GM23338 (cell line): Measurements from ENCODE around the gene SLC2A9. TPM values are rescaled to one million over a fixed set of nuclear protein-coding genes. Genes with fewer than 3 reads are reported as not detected.

Experiments used
- ATAC-seq: fragments of 200-7000 bp; cut with Tn5 transposase; 3 replicates; pipeline ENCODE4 v1.9.1; 2020
- DNase-seq: peaks from one replicate; pipeline ENCODE4 v3.0.0-alpha.2; 2015; ENCODE audit warnings: low spot score
- H2AFZ ChIP-seq: fragments of 200-600 bp; sonication (generic); 2 replicates; pipeline ENCODE4 v1.8.0; 2016; ENCODE audit warnings: antibody characterized with exemption, mild to moderate bottlenecking, moderate library complexity
- H3F3A ChIP-seq: fragments of 200-600 bp; sonication (generic); replicated peaks from 2 replicates; pipeline ENCODE4 v1.8.0; 2017; ENCODE audit warnings: antibody characterized with exemption, mixed run types, low read depth
- H3K27ac ChIP-seq: fragments of 200-600 bp; sonication (generic); 2 replicates; pipeline ENCODE4 v1.6.1; 2016; ENCODE audit warnings: low read depth
- H3K27me3 ChIP-seq: fragments of 200-600 bp; sonication (generic); 2 replicates; pipeline ENCODE4 v1.8.0; 2016; ENCODE audit warnings: mild to moderate bottlenecking, mixed run types, moderate library complexity; ENCODE audit not compliant: insufficient read depth
- H3K36me3 ChIP-seq: fragments of 200-600 bp; sonication (generic); 2 replicates; pipeline ENCODE4 v1.8.0; 2016; ENCODE audit warnings: mild to moderate bottlenecking; ENCODE audit not compliant: insufficient read depth
- H3K4me1 ChIP-seq: fragments of 200-600 bp; sonication (generic); 2 replicates; pipeline ENCODE4 v1.8.0; 2016; ENCODE audit warnings: mild to moderate bottlenecking, moderate library complexity; ENCODE audit not compliant: insufficient read depth
- H3K4me2 ChIP-seq: fragments of 200-600 bp; sonication (generic); 2 replicates; pipeline ENCODE4 v1.7.1; 2017; ENCODE audit warnings: mixed run types
- H3K4me3 ChIP-seq: fragments of 200-600 bp; sonication (generic); 2 replicates; pipeline ENCODE4 v1.6.1; 2016; ENCODE audit warnings: mixed run types
- H3K79me2 ChIP-seq: fragments of 200-600 bp; sonication (generic); replicated peaks from 2 replicates; pipeline ENCODE4 v1.8.0; 2017; ENCODE audit warnings: mild to moderate bottlenecking; ENCODE audit not compliant: insufficient read depth
- H3K9me2 ChIP-seq: fragments of 200-600 bp; sonication (generic); 2 replicates; pipeline ENCODE4 v1.8.0; 2017; ENCODE audit not compliant: insufficient read depth
- H4K20me1 ChIP-seq: fragments of 200-600 bp; sonication (generic); replicated peaks from 2 replicates; pipeline ENCODE4 v1.8.0; 2017; ENCODE audit warnings: mild to moderate bottlenecking; ENCODE audit not compliant: insufficient read depth
- H3K27ac Mint-ChIP-seq: 2 replicates; pipeline ENCODE4 v1.8.0; 2020; ENCODE audit warnings: inconsistent platforms, mild to moderate bottlenecking, moderate library complexity, mixed read lengths
- H3K27me3 Mint-ChIP-seq: 3 replicates; pipeline ENCODE4 v1.8.0; 2022; ENCODE audit warnings: low read depth, mild to moderate bottlenecking, moderate library complexity, mixed read lengths, inconsistent platforms; ENCODE audit not compliant: insufficient read depth, poor library complexity
- H3K36me3 Mint-ChIP-seq: 3 replicates; pipeline ENCODE4 v1.8.0; 2021; ENCODE audit warnings: low read depth, mild to moderate bottlenecking, inconsistent platforms, moderate library complexity, mixed read lengths
- H3K4me1 Mint-ChIP-seq: 3 replicates; pipeline ENCODE4 v1.8.0; 2020; ENCODE audit warnings: mild to moderate bottlenecking, inconsistent platforms, mixed read lengths
- H3K4me3 Mint-ChIP-seq: 3 replicates; pipeline ENCODE4 v1.8.0; 2021; ENCODE audit warnings: moderate library complexity, mild to moderate bottlenecking, inconsistent platforms, mixed read lengths
- H3K9me3 Mint-ChIP-seq: 3 replicates; pipeline ENCODE4 v1.8.0; 2020; ENCODE audit warnings: moderate library complexity, mild to moderate bottlenecking, inconsistent platforms, mixed read lengths
- CREB1 ChIP-seq: fragments of 250-450 bp; sonication (Bioruptor Pico); IDR thresholded peaks from 2 replicates; pipeline ENCODE4 v1.5.0; 2020; ENCODE audit warnings: low read depth, mild to moderate bottlenecking, moderate library complexity
- EZH2 ChIP-seq: fragments of 200-600 bp; sonication (generic); IDR thresholded peaks from one replicate; pipeline ENCODE4 v1.8.0; 2017; ENCODE audit warnings: antibody characterized with exemption, mild to moderate bottlenecking, low read depth; ENCODE audit not compliant: unreplicated experiment
- EZH2phosphoT487 ChIP-seq: fragments of 200-600 bp; sonication (generic); IDR thresholded peaks from one replicate; pipeline ENCODE4 v1.8.1; 2018; ENCODE audit warnings: antibody characterized with exemption; ENCODE audit not compliant: unreplicated experiment
- JUNB ChIP-seq: IDR thresholded peaks from one replicate; pipeline ENCODE4 v1.6.1; 2016; ENCODE audit warnings: antibody characterized with exemption; ENCODE audit not compliant: unreplicated experiment
- NANOG ChIP-seq: IDR thresholded peaks from 2 replicates; pipeline ENCODE4 v1.6.1; 2016; ENCODE audit warnings: antibody characterized with exemption, borderline replicate concordance
- POLR2AphosphoS5 ChIP-seq: IDR thresholded peaks from 2 replicates; pipeline ENCODE4 v1.6.1; 2016; ENCODE audit warnings: antibody characterized with exemption, low read depth
- STAT1 ChIP-seq: IDR thresholded peaks from one replicate; pipeline ENCODE4 v1.6.1; 2016; ENCODE audit warnings: antibody characterized with exemption; ENCODE audit not compliant: unreplicated experiment
- ZNF114 ChIP-seq: fragments of 250-450 bp; sonication (Bioruptor Pico); IDR thresholded peaks from 2 replicates; pipeline ENCODE4 v1.5.0; 2020; ENCODE audit warnings: mild to moderate bottlenecking, moderate library complexity
- ZNF331 ChIP-seq: fragments of 250-450 bp; sonication (Bioruptor Pico); IDR thresholded peaks from 2 replicates; pipeline ENCODE4 v1.5.0; 2020; ENCODE audit warnings: low read depth, mild to moderate bottlenecking, moderate library complexity
- polyA plus RNA-seq: library from polyadenylated mRNA; unstranded; fragments of >200 nt; fragmentation: Nextera tagmentation; extraction: Ambion mirVana; gene quantifications from 2 replicates; pipeline ENCODE4 v1.2.1, GENCODE V29; 2016
- total RNA-seq: library from RNA; depleted of rRNA; stranded (reverse); fragments of >200 nt; shearing (Covaris generic); gene quantifications from 2 replicates; pipeline ENCODE4 v1.2.3, GENCODE V29; 2014
- TF ChIP-seq, protein P1 (sequence below): fragments of 250-450 bp; sonication (Bioruptor Pico); IDR thresholded peaks from 2 replicates; pipeline ENCODE4 v1.5.0; 2020; ENCODE audit warnings: mild to moderate bottlenecking, moderate library complexity
- TF ChIP-seq, protein P2 (sequence below): IDR thresholded peaks from one replicate; pipeline ENCODE4 v1.6.1; 2018; ENCODE audit warnings: antibody characterized with exemption; ENCODE audit not compliant: unreplicated experiment
- TF ChIP-seq, protein P3 (sequence below): IDR thresholded peaks from 2 replicates; pipeline ENCODE4 v1.6.1; 2016; ENCODE audit warnings: antibody characterized with exemption
- TF ChIP-seq, protein P4 (sequence below), 2 experiments: fragments of 200-600 bp in 1 of 2; sonication (generic) in 1 of 2; conservative IDR thresholded peaks; 2 replicates each; pipeline versions ENCODE4 v1.5.1 to v1.6.1; 2016 to 2017; ENCODE audit warnings: antibody characterized with exemption in 2 of 2, low read depth in 2 of 2, mild to moderate bottlenecking in 2 of 2, moderate library complexity in 1 of 2

SLC2A9 gene
- total and polyA plus RNA-seq, 2 experiments from 2014 or later, result 0.21 to 0.40 TPM

- peaks cover 3% of the 10 kb centered on the region for H3K4me1 Mint-ChIP-seq
Measured at GRCh38 chr4:9963328-9963727, 58.0 kb downstream of the SLC2A9 start.

More at GRCh38 chr4:9963328-9963727, 58.0 kb downstream of the SLC2A9 start:
- no peaks in the 10 kb centered on the region for H4K20me1 ChIP-seq
- H3K4me3 ChIP-seq, result no peak overlapping the region
- no peaks in the 10 kb centered on the region for H3K36me3 Mint-ChIP-seq
- H3K27ac Mint-ChIP-seq, result no peak overlapping the region
- H3K27ac ChIP-seq, result no peak overlapping the region
- 0 out of 2 replicates have a peak, but pooled peaks cover 5% of the 10 kb centered on the region for H3K9me2 ChIP-seq
- ATAC-seq (no peak), DNase-seq (no peak)
- no peaks in the 10 kb centered on the region for H3F3A ChIP-seq
- no peaks in the 10 kb centered on the region for H3K4me1 ChIP-seq
- no peak overlapping the region for H3K4me2 ChIP-seq
- H3K27me3 ChIP-seq, result no peaks in the 10 kb centered on the region
- no peak overlapping the region for H3K4me3 Mint-ChIP-seq
- no peak overlapping the region for H2AFZ ChIP-seq
- H3K36me3 ChIP-seq, result no peaks in the 10 kb centered on the region
- no peaks in the 10 kb centered on the region for H3K79me2 ChIP-seq
- no peaks in the 10 kb centered on the region for H3K27me3 Mint-ChIP-seq
- TF ChIP-seq CREB1 (no peak), POLR2AphosphoS5 (no peak), EZH2 (no peak), EZH2phosphoT487 (no peak), NANOG (no peak), ZNF331 (CRISPR knock-in tag) (no peak), STAT1 (no peak), JUNB (no peak), ZNF114 (CRISPR knock-in tag) (no peak)
- TF ChIP-seq, protein P1, sequence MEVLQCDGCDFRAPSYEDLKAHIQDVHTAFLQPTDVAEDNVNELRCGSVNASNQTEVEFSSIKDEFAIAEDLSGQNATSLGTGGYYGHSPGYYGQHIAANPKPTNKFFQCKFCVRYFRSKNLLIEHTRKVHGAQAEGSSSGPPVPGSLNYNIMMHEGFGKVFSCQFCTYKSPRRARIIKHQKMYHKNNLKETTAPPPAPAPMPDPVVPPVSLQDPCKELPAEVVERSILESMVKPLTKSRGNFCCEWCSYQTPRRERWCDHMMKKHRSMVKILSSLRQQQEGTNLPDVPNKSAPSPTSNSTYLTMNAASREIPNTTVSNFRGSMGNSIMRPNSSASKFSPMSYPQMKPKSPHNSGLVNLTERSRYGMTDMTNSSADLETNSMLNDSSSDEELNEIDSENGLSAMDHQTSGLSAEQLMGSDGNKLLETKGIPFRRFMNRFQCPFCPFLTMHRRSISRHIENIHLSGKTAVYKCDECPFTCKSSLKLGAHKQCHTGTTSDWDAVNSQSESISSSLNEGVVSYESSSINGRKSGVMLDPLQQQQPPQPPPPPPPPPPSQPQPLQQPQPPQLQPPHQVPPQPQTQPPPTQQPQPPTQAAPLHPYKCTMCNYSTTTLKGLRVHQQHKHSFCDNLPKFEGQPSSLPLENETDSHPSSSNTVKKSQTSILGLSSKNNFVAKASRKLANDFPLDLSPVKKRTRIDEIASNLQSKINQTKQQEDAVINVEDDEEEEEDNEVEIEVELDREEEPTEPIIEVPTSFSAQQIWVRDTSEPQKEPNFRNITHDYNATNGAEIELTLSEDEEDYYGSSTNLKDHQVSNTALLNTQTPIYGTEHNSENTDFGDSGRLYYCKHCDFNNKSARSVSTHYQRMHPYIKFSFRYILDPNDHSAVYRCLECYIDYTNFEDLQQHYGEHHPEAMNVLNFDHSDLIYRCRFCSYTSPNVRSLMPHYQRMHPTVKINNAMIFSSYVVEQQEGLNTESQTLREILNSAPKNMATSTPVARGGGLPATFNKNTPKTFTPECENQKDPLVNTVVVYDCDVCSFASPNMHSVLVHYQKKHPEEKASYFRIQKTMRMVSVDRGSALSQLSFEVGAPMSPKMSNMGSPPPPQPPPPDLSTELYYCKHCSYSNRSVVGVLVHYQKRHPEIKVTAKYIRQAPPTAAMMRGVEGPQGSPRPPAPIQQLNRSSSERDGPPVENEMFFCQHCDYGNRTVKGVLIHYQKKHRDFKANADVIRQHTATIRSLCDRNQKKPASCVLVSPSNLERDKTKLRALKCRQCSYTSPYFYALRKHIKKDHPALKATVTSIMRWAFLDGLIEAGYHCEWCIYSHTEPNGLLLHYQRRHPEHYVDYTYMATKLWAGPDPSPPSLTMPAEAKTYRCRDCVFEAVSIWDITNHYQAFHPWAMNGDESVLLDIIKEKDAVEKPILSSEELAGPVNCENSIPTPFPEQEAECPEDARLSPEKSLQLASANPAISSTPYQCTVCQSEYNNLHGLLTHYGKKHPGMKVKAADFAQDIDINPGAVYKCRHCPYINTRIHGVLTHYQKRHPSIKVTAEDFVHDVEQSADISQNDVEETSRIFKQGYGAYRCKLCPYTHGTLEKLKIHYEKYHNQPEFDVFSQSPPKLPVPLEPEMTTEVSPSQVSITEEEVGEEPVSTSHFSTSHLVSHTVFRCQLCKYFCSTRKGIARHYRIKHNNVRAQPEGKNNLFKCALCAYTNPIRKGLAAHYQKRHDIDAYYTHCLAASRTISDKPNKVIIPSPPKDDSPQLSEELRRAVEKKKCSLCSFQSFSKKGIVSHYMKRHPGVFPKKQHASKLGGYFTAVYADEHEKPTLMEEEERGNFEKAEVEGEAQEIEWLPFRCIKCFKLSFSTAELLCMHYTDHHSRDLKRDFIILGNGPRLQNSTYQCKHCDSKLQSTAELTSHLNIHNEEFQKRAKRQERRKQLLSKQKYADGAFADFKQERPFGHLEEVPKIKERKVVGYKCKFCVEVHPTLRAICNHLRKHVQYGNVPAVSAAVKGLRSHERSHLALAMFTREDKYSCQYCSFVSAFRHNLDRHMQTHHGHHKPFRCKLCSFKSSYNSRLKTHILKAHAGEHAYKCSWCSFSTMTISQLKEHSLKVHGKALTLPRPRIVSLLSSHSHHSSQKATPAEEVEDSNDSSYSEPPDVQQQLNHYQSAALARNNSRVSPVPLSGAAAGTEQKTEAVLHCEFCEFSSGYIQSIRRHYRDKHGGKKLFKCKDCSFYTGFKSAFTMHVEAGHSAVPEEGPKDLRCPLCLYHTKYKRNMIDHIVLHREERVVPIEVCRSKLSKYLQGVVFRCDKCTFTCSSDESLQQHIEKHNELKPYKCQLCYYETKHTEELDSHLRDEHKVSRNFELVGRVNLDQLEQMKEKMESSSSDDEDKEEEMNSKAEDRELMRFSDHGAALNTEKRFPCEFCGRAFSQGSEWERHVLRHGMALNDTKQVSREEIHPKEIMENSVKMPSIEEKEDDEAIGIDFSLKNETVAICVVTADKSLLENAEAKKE (CRISPR knock-in tag), result no peak
- TF ChIP-seq, protein P2, sequence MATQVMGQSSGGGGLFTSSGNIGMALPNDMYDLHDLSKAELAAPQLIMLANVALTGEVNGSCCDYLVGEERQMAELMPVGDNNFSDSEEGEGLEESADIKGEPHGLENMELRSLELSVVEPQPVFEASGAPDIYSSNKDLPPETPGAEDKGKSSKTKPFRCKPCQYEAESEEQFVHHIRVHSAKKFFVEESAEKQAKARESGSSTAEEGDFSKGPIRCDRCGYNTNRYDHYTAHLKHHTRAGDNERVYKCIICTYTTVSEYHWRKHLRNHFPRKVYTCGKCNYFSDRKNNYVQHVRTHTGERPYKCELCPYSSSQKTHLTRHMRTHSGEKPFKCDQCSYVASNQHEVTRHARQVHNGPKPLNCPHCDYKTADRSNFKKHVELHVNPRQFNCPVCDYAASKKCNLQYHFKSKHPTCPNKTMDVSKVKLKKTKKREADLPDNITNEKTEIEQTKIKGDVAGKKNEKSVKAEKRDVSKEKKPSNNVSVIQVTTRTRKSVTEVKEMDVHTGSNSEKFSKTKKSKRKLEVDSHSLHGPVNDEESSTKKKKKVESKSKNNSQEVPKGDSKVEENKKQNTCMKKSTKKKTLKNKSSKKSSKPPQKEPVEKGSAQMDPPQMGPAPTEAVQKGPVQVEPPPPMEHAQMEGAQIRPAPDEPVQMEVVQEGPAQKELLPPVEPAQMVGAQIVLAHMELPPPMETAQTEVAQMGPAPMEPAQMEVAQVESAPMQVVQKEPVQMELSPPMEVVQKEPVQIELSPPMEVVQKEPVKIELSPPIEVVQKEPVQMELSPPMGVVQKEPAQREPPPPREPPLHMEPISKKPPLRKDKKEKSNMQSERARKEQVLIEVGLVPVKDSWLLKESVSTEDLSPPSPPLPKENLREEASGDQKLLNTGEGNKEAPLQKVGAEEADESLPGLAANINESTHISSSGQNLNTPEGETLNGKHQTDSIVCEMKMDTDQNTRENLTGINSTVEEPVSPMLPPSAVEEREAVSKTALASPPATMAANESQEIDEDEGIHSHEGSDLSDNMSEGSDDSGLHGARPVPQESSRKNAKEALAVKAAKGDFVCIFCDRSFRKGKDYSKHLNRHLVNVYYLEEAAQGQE, result no peak
- TF ChIP-seq, protein P3, sequence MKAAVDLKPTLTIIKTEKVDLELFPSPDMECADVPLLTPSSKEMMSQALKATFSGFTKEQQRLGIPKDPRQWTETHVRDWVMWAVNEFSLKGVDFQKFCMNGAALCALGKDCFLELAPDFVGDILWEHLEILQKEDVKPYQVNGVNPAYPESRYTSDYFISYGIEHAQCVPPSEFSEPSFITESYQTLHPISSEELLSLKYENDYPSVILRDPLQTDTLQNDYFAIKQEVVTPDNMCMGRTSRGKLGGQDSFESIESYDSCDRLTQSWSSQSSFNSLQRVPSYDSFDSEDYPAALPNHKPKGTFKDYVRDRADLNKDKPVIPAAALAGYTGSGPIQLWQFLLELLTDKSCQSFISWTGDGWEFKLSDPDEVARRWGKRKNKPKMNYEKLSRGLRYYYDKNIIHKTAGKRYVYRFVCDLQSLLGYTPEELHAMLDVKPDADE, result no peak
- TF ChIP-seq, protein P4, sequence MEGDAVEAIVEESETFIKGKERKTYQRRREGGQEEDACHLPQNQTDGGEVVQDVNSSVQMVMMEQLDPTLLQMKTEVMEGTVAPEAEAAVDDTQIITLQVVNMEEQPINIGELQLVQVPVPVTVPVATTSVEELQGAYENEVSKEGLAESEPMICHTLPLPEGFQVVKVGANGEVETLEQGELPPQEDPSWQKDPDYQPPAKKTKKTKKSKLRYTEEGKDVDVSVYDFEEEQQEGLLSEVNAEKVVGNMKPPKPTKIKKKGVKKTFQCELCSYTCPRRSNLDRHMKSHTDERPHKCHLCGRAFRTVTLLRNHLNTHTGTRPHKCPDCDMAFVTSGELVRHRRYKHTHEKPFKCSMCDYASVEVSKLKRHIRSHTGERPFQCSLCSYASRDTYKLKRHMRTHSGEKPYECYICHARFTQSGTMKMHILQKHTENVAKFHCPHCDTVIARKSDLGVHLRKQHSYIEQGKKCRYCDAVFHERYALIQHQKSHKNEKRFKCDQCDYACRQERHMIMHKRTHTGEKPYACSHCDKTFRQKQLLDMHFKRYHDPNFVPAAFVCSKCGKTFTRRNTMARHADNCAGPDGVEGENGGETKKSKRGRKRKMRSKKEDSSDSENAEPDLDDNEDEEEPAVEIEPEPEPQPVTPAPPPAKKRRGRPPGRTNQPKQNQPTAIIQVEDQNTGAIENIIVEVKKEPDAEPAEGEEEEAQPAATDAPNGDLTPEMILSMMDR (conservative IDR thresholded peaks at IDR 0.05; ENCODE audit: low read depth in 2 of 2), result no peak
- H3K9me3 Mint-ChIP-seq, result peaks cover 2% of the 10 kb centered on the region; the same call in 1 of the 3 replicates
